ENCODE measurements around the gene HS6ST1. TPM values are rescaled to one million over a fixed set of nuclear protein-coding genes. Genes with fewer than 3 reads are reported as not detected.

Gene HS6ST1
- total RNA-seq, 1 donor from 2014 or later, result 30.8 TPM

GRCh38 chr2:128300151-128301020 lies 18.3 kb downstream of the HS6ST1 start:
- peak; percentile 51 for DNase-seq (ENCODE audit: low read depth)

- DNase-seq (ENCODE audit: low read depth), result no peak
These were observed 19.0 kb downstream of the HS6ST1 start for GRCh38 chr2:128299628-128300027.

DNA sequence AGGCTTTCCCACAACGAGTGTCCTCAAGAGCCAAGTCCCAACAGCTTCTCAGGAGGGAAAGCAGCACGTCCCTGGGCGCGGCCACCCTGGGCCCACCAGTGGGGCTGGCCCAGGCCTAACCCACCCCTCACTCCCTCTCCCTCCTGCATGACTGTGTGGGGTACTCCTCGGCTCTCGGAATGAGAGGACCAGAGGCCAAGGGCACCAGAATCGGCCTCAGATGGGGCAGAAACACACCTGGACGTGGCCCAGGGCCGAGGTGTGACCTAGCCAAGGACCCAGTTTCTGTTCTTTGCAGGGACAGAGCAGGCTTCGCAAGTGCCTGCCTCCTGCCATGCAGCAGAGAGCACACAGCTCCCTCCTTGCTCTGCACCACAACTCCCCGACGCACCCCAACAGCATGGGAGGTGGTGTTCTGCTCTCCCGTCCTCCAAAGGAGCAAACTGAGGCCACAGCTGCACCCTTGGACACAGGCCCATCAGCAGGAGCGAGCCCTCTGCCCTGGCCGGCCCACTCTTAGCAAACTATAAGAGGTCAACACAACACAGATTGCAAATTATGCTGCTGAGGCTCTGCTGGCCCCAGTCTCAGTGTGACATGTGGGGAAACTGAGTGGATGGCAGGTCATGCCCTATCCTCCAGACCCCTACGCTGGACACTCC lies 19.7 kb downstream of the HS6ST1 start:
- no peak for DNase-seq (ENCODE audit: low read depth)

DNA sequence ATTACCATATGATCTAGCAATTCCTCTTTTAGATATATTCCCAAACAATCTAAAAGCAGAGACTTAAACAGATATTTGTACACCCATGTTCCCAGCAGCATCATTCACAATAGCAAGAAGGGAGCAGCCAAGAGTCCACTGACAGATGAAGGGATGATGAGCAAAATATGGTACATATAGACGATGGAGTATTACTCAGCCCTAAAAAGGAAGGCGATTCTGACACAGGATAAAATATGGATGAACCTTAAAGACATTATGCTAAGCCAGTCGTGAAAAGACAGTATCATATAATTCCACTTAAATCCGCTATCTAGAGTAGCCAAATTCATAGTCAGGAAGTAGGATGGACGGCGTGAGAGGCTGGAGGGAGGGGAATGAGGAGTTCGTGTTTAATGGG lies 20.4 kb downstream of the HS6ST1 start:
- no peak for DNase-seq (ENCODE audit: low read depth)

GRCh38 chr2:128293870-128294455 lies 24.7 kb downstream of the HS6ST1 start:
- no peak for DNase-seq (ENCODE audit: low read depth)

GRCh38 chr2:128293426-128293755 lies 25.3 kb downstream of the HS6ST1 start:
- DNase-seq (ENCODE audit: low read depth), result no peak

GRCh38 chr2:128292599-128293425 lies 25.9 kb downstream of the HS6ST1 start:
- peak; percentile 85 for DNase-seq (ENCODE audit: low read depth)

DNA sequence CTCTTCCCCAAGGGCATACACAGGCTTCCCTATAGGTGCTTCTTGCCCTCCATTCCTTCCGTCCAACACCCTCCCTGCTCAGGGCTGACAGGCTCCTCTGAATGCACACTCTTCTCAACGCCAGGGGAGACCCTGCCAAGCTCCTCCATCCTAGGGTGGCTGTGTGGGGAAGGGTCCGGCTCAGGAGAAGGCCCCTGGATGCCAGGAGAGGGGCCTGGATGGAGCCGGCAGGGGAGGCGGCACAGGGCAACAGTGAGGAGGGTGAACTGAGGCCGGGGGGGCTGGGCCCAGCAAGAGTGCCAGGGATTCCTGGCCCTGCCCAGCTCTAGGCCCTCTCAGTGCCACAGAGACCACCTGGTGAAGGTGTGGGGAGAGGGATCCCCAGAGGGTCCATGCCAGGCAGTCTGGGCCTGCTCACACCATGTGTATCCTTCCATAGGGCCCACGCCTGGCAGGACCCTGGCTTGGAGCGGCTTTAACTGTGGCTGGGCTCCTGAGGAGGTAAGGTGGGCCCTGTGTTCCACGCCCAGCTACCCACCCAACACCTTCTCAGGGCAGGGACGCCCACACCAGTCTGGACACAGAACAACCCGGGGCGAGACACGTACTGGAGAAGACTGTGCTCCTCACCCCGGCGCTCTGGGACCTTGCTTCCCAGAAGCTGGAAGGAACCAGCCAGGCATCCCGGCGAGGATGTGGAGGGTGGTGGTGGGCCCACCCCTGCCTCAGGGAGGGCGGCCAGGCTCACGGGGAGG lies 26.6 kb downstream of the HS6ST1 start:
- DNase-seq (ENCODE audit: low read depth), result no peak

- DNase-seq (ENCODE audit: low read depth), result no peak
These were observed 27.4 kb downstream of the HS6ST1 start for GRCh38 chr2:128291161-128291843.

DNA sequence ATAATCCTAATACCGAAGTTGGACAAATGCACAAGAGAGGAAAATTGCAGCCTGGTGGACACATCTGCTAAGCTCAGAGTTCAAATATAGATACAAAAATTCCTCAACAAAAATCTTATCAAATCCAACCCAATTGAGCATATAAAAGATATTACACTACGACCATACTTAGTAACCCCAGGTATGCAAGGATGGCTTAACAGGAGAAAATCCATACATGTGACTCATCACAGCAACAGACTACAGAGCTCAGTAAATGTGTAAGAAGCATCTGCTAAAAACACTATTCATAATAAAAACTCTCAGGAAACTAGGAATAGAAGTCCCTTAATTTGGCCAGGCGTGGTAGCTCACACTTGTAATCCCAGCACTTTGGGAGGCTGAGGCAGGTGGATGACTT lies 28.3 kb downstream of the HS6ST1 start:
- no peak for DNase-seq (ENCODE audit: low read depth)

GRCh38 chr2:128289439-128289838 lies 29.2 kb downstream of the HS6ST1 start:
- DNase-seq (ENCODE audit: low read depth), result peak; percentile 41

DNA sequence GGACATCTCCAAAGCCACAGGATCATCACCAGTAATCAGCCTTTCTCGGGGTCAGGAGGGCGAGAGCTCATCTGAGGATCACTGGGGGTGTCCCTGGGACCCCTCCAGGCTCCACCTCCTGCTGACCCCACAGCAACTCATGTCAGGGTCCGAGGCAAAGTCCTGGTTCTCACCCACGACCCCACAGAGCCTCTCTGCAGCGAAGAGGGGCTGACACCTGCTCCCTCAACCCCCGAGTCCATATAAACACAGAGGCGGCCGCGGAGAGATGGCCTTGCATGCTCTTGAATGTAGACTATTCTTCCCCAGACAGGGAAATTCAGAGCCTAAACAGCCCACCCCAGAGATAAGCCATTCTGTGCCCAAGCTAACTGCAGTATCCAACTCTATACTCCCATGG lies 29.9 kb downstream of the HS6ST1 start:
- no peak for DNase-seq (ENCODE audit: low read depth)

- no peak for DNase-seq (ENCODE audit: low read depth)
These were observed 30.6 kb downstream of the HS6ST1 start for GRCh38 chr2:128287780-128288735.

DNA sequence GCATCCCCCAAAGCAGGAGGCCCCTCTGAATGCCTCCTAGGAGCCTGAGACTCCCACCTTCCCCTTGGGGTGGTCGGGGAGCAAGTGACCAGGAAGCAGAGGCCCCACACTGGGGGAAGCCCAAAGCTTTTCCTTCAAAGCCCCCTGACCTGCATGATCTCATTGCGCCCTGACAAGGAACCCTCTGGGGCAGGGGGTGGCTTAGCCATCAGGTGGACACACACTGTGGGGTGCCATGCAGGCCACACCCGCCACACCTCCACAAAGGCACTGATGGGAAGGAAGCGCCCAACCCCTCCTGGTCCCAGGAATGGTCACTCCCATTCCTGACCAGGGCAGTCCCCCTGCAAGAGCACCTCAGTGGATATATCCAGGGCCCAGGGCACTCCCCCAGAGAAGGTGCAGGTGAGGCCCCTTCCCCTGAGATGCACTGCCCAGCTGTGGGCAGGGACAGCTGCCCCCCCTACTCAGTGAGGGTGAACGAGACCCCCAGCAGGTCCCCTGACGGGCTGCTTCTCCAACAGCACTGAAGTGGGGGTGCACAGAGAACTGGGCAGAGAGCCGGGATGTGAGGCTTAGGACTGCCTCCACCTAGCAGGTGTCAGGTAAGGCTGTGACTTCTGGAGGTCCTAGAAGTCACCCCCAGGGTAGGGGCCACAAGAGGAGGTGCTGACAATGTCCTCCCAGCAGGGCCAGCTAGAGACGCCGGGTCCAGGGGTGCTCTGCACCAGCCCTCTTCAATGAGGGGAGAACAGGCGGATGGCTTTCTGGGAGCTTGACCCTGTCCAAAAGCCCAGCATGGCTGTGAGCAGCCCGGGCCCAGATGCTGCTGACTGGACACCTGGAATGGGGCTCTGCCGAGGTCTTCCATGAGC lies 31.5 kb downstream of the HS6ST1 start:
- no peak for DNase-seq (ENCODE audit: low read depth)

GRCh38 chr2:128286011-128286721 lies 32.5 kb downstream of the HS6ST1 start:
- no peak for DNase-seq (ENCODE audit: low read depth)

DNA sequence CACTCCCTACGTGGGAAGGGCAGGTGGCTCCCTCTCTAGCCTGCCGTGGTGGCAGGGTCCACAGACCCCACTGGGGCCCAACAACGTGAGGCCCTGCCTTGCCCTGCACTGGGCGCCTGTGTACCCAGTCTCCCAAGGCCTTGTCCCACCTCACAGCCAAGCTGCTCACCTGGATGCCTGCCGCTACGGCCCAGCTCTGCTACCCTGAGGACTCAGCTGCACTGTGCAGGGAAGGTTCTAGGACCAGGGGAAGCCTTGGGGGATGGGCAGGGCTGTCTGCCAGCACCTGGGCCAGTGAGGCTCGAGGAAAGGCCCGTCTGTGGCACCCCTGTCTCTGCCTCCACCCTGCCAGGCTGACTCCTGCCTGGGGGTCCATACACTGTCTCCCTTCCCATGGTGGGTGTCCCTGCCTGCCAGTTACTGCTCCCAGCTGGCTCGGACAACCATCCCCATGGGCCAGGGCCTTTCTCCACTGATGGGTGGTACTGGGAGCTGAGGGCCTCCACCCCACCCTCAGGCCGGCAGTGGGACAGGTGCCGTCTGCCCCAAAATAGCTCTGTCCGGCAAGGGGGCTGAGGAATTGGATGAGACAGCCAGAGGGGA lies 33.2 kb downstream of the HS6ST1 start:
- no peak for DNase-seq (ENCODE audit: low read depth)

- no peak for DNase-seq (ENCODE audit: low read depth)
These were observed 33.8 kb downstream of the HS6ST1 start for GRCh38 chr2:128284841-128285240.

Measured in myocyte (in vitro differentiated cells).